Measurements from ENCODE around the gene C2CD2.

The C2CD2 gene

DNA sequence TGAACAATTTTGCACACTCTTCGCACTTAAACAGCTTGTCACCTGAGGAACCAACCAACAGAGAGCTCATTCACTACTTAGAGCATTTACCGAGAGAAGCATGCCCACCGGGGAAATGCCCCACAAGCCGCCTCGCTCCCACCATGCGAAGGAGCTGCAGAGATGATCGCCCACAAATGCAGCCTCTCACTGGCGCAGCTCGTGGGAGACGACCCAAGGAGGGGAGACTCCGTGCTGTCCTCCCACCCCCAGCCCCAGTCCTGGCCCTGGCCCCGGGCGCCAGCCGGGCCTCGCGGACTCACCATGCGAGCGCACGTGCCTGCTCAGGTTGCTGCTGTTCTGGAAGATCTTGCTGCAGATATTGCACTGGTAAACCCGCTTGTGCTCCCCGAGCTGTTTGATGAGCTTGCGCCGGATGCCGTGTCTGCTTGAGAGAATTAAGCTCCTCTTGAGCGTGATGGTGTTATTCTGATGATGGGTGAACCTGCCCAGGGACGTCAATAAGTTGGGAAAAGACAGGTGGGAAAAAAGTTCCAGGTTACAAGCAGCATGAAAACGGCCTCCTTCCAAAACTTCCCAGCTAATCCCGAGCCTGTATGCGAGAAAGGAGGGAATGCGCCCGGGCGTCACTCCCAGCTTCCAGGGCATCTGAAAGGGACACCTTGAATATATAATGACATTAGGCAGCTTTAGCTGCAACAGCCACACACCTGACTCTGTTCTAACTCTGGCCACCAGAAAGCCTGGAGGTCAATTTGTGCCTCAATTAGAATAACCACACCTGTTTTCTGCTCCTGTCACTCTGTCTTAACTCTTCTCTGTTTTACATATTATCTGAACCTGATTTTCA lies 117.4 kb downstream of the C2CD2 start:
- no peak for DNase-seq

DNA sequence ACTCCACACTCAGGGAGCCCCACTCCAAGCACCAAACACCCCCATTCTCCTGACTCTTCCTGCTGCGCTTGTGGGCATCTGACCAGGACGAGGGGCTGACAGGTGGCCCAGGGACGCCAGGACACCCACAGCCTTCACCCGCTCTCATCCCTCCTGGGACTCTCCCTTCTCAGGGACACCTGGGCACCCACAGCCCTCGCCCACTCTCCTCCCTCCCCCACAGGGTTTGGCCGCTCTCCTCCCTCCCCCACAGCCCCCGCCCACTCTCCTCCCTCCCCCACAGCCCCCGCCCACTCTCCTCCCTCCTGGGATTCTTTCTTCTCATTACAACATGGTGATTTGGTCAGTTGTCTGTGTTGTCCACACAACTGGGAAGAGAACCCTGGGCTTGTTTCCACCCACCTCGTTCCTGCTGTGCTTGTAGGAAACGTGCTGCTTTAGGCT lies 118.1 kb downstream of the C2CD2 start:
- DNase-seq = no peak

All from activated CD4-positive, alpha-beta T cell treated with anti-CD3 and anti-CD28 coated beads, Interleukin-2, amount 50 U/mL, for 48 hours (primary cell).